Measurements from ENCODE around the gene GCFC2.

DNA sequence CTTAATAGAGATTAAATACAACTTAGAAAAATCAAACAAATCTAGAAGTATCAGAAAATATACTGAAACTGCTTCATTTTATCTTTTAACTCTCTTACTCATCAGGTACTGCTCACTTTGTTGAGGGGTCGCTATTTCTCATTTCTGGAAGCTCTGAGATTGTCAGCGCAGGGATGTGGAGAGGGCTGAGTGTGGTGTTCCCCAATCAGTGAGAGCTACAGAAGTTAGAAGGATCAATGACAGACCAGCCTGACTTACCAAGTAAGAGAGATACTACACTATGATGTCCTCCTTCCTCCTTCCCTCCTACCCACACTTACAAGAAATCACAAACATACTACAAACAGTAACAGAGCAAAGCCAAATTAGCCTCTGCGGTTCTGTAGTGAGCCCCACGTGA, 8.1 kb downstream of the GCFC2 start:
- TF ChIP-seq HDGF (IDR thresholded peaks at IDR 0.05; ENCODE audit: borderline replicate concordance) (no peak), SP1 (IDR thresholded peaks at IDR 0.05) (no peak), FOXA1 (IDR thresholded peaks at IDR 0.05) (no peak), ELF4 (IDR thresholded peaks at IDR 0.05) (no peak), ZNF384 (IDR thresholded peaks at IDR 0.05) (no peak), LEF1 (IDR thresholded peaks at IDR 0.05; ENCODE audit: borderline replicate concordance) (no peak), ARNT (IDR thresholded peaks at IDR 0.05) (no peak), BHLHE40 (IDR thresholded peaks at IDR 0.05; ENCODE audit: borderline replicate concordance) (no peak), FOXM1 (IDR thresholded peaks at IDR 0.05; ENCODE audit: borderline replicate concordance) (no peak), CTBP1 (IDR thresholded peaks at IDR 0.05; ENCODE audit: borderline replicate concordance) (no peak), PKNOX1 (IDR thresholded peaks at IDR 0.05) (no peak)
